CD8-positive, alpha-beta memory T cell (primary cell): ENCODE results near the gene GNLY. TPM values are rescaled to one million over a fixed set of nuclear protein-coding genes. Genes with fewer than 3 reads are reported as not detected.
"Not testable (repeated sequence)": the region's sequence is repeated elsewhere in the genome, so short reads cannot be mapped to it uniquely, and the experiment has no call there.

Experiments
- CTCF ChIA-PET: fragments of 350-600 bp; sonication (Branson Sonifier 250); formaldehyde crosslinking; loops from one replicate; lab custom pipeline; 2021; ENCODE audit warnings: antibody characterized with exemption; lab: Charles Lee
- POLR2A ChIA-PET: fragments of 350-600 bp; sonication (Branson Sonifier 250); formaldehyde crosslinking; loops from one replicate; lab custom pipeline; 2021; ENCODE audit warnings: antibody characterized with exemption; lab: Charles Lee
- DNase-seq, 5 donors: peaks; one replicate each; pipeline versions ENCODE4 v3.0.0 to v3.0.0-alpha.2; 2020 to 2022; ENCODE audit warnings: mixed read lengths in 1 of 5
- H3K27ac ChIP-seq: one replicate; pipeline ENCODE4 v1.7.0; 2013; ENCODE audit warnings: low read depth, mild to moderate bottlenecking, low read length, moderate library complexity
- H3K27me3 ChIP-seq: 2 replicates; pipeline ENCODE4 v1.7.0; 2013; ENCODE audit warnings: low read length, mild to moderate bottlenecking; ENCODE audit not compliant: insufficient read depth, poor library complexity, severe bottlenecking
- H3K36me3 ChIP-seq: 2 replicates; pipeline ENCODE4 v1.7.0; 2013; ENCODE audit warnings: mild to moderate bottlenecking, low read length, moderate library complexity; ENCODE audit not compliant: insufficient read depth
- H3K4me1 ChIP-seq: 2 replicates; pipeline ENCODE4 v1.7.0; 2013; ENCODE audit warnings: mild to moderate bottlenecking, low read length, moderate library complexity; ENCODE audit not compliant: insufficient read depth
- H3K4me3 ChIP-seq: 2 replicates; pipeline ENCODE4 v1.7.0; 2013; ENCODE audit warnings: mild to moderate bottlenecking, low read length
- H3K9me3 ChIP-seq: 2 replicates; pipeline ENCODE4 v1.7.0; 2013; ENCODE audit warnings: mild to moderate bottlenecking, low read length
- H3K27ac Mint-ChIP-seq, 8 donors: one replicate each; pipeline ENCODE4 v1.8.0; 2020 to 2021; ENCODE audit warnings: mixed read lengths in 8 of 8, mild to moderate bottlenecking in 6 of 8, inconsistent platforms in 3 of 8, moderate library complexity in 3 of 8
- H3K27me3 Mint-ChIP-seq, 2 donors: one replicate each; pipeline ENCODE4 v1.8.0; 2020 to 2021; ENCODE audit warnings: mixed read lengths in 2 of 2, mild to moderate bottlenecking in 1 of 2, moderate library complexity in 1 of 2
- H3K36me3 Mint-ChIP-seq, 3 donors: one replicate each; pipeline ENCODE4 v1.8.0; 2020 to 2021; ENCODE audit warnings: mixed read lengths in 3 of 3, inconsistent platforms in 1 of 3, mild to moderate bottlenecking in 1 of 3
- H3K4me1 Mint-ChIP-seq, 3 donors: one replicate each; pipeline ENCODE4 v1.8.0; 2020 to 2021; ENCODE audit warnings: mixed read lengths in 3 of 3, inconsistent platforms in 1 of 3, mild to moderate bottlenecking in 1 of 3
- H3K4me3 Mint-ChIP-seq, 7 donors: one replicate each; pipeline ENCODE4 v1.8.0; 2020 to 2021; ENCODE audit warnings: mixed read lengths in 7 of 7, mild to moderate bottlenecking in 6 of 7, moderate library complexity in 4 of 7, inconsistent platforms in 2 of 7
- H3K9me3 Mint-ChIP-seq, 5 donors: one replicate each; pipeline ENCODE4 v1.8.0; 2020 to 2022; ENCODE audit warnings: mixed read lengths in 5 of 5, mild to moderate bottlenecking in 3 of 5, moderate library complexity in 2 of 5, inconsistent platforms in 1 of 5
- polyA plus RNA-seq: library from polyadenylated mRNA; unstranded; fragments of 300-500 nt; fragmentation: Illumina TruSeq; gene quantifications from one replicate; pipeline ENCODE4 v1.2.3, GENCODE V29; 2021
- total RNA-seq, 2 experiments: library from RNA; stranded (reverse); gene quantifications; one replicate each; pipeline ENCODE4 v1.2.3, GENCODE V29; 2021

Gene GNLY
- total and polyA plus RNA-seq, 3 experiments from 2014 or later: 7.7 to 953 (median 9.0) TPM

GRCh38 chr2:85651097-85651496 is 43.1 kb upstream of the GNLY start:
- Histone ChIP-seq H3K9me3 (no peaks in the 10 kb centered on the region), H3K27me3 (no peaks in the 10 kb centered on the region), H3K27ac (no peak overlapping the region), H3K4me3 (no peak overlapping the region), H3K36me3 (peaks cover 41% of the 10 kb centered on the region), H3K4me1 (no peaks in the 10 kb centered on the region)
- H3K4me1 Mint-ChIP-seq: no peaks in the 10 kb centered on the region
- no peak overlapping the region for H3K27ac Mint-ChIP-seq
- POLR2A ChIA-PET: no interaction called here
- CTCF ChIA-PET: interaction anchor here (0.6 kb wide), 1 partner anchor 12 kb away, joined by 3 read pairs; no protein-coding TSS in a partner anchor
- H3K27me3 Mint-ChIP-seq: no peaks in the 10 kb centered on the region
- DNase-seq: no peak
- H3K9me3 Mint-ChIP-seq: no peaks in the 10 kb centered on the region
- no peak overlapping the region for H3K4me3 Mint-ChIP-seq
- H3K36me3 Mint-ChIP-seq: peaks cover 11 to 77% (median 23%) of the 10 kb centered on the region in 3 donors

DNA sequence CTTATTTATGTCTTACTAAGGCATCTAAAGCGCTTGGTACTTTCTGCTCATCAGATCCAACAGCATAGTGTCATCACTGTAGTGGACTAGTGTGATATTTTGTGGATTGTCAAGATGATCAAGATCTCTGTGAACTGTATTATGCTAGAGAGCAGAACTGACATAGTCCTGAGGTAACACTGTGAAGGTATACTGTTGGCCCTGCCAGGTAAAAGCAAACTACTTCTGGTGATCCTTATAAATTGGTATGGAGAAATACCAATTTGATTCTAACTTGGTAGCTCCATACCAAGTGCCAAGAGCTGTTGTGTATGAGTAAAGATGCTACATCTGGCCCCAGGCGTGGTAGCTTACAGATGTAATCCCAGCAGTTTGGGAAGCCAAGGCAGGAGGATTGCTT is 42.1 kb upstream of the GNLY start:
- Histone ChIP-seq H3K9me3 (no peaks in the 10 kb centered on the region), H3K36me3 (peaks cover 34% of the 10 kb centered on the region), H3K4me1 (no peaks in the 10 kb centered on the region), H3K4me3 (no peak overlapping the region), H3K27me3 (no peaks in the 10 kb centered on the region), H3K27ac (no peak overlapping the region)
- CTCF ChIA-PET: interaction anchor here (0.6 to 1.2 kb wide), 2 partner anchors 15 to 77 kb away, joined by 3 read pairs; no protein-coding TSS in a partner anchor
- Mint-ChIP-seq H3K9me3 (no peaks in the 10 kb centered on the region), H3K4me3 (peak overlapping the region in 1 of 7 donors; percentile 23), H3K4me1 (no peaks in the 10 kb centered on the region), H3K27me3 (no peaks in the 10 kb centered on the region), H3K27ac (peak overlapping the region in 1 of 8 donors; percentile 29), H3K36me3 (peaks cover 9 to 72% (median 20%) of the 10 kb centered on the region in 3 donors)
- POLR2A ChIA-PET: no interaction called here
- peak in 1 of 5 donors; percentile 8 for DNase-seq

DNA sequence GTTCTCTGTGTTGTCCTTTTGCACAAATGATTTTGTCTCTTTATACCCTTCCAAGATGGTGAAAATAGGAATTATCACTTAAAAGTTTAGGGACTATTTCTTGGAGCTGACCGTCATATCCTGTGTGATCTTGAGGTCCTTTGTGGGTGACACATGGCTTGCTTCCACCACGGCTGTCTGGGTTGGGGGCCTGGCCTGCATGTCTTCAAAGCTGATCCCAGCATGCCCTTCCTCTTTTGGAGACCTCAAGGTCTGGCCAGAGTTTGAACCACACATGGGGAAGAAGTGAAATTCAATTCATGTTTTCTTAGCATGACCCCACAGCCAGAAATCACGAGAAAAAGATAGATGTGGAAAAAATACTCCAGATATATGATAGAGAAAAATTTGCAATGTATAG is 40.2 kb upstream of the GNLY start:
- no peak for DNase-seq
- Histone ChIP-seq H3K4me3 (no peak overlapping the region), H3K27ac (no peak overlapping the region), H3K4me1 (no peaks in the 10 kb centered on the region), H3K27me3 (no peaks in the 10 kb centered on the region), H3K9me3 (no peaks in the 10 kb centered on the region), H3K36me3 (peaks cover 16% of the 10 kb centered on the region)
- ChIA-PET CTCF (no interaction called here), POLR2A (no interaction called here)
- H3K4me1 Mint-ChIP-seq: peaks cover 2 to 4% (median 2%) of the 10 kb centered on the region in 3 donors
- peak overlapping the region in 2 of 8 donors; percentile 12 to 72 for H3K27ac Mint-ChIP-seq
- H3K9me3 Mint-ChIP-seq: no peaks in the 10 kb centered on the region
- no peak overlapping the region for H3K4me3 Mint-ChIP-seq
- no peaks in the 10 kb centered on the region for H3K27me3 Mint-ChIP-seq
- H3K36me3 Mint-ChIP-seq: peaks cover 0 to 67% (median 12%) of the 10 kb centered on the region in 3 donors

- Mint-ChIP-seq H3K27me3 (no peaks in the 10 kb centered on the region), H3K9me3 (no peaks in the 10 kb centered on the region), H3K4me1 (peaks cover 4 to 7% (median 6%) of the 10 kb centered on the region in 3 donors), H3K4me3 (peak overlapping the region in 1 of 7 donors; percentile 38), H3K27ac (peak overlapping the region in 3 of 8 donors; percentile 27 to 54 (median 38)), H3K36me3 (peaks cover 0 to 56% (median 9%) of the 10 kb centered on the region in 3 donors)
- peak in 1 of 5 donors; percentile 11 for DNase-seq
- ChIA-PET CTCF (no interaction called here), POLR2A (no interaction called here)
- Histone ChIP-seq H3K27ac (no peak overlapping the region), H3K9me3 (no peaks in the 10 kb centered on the region), H3K4me1 (no peaks in the 10 kb centered on the region), H3K4me3 (no peak overlapping the region), H3K36me3 (peaks cover 4% of the 10 kb centered on the region), H3K27me3 (no peaks in the 10 kb centered on the region)
These were observed 38.2 kb upstream of the GNLY start for GRCh38 chr2:85655961-85656417.

DNA sequence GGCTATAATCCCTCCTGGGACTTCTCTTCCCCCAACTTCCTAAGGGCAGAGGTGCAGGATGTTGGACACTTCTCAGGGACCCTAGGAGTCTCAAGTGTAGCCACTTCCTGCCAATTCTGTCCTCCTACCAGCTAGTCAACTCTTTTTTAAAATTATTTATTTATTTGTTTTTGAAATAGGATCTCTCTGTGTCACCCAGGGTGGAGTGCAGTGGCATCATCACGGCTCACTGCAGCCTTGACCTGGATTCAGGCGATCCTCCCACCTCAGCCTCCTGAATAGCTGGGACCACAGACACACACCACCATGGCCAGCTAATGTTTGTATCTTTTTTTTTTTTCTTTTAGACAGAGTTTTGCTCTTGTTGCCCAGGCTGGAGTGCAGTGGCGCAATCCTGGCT is 37.7 kb upstream of the GNLY start:
- no peak for DNase-seq

GRCh38 chr2:85657399-85657798 is 36.8 kb upstream of the GNLY start:
- H3K4me3 Mint-ChIP-seq, H3K9me3 Mint-ChIP-seq, H3K36me3 ChIP-seq, H3K4me3 ChIP-seq, H3K27me3 ChIP-seq, H3K4me1 ChIP-seq, DNase-seq, H3K27ac ChIP-seq, H3K4me1 Mint-ChIP-seq, H3K9me3 ChIP-seq, POLR2A ChIA-PET, H3K27me3 Mint-ChIP-seq: not testable (repeated sequence)
- Mint-ChIP-seq H3K36me3 (peaks cover 0 to 45% (median 6%) of the 10 kb centered on the region in 3 donors), H3K27ac (peak overlapping the region in 2 of 8 donors; percentile 23 to 51)
- CTCF ChIA-PET: interaction anchor here (2.9 kb wide), 1 partner anchor 20 kb away, joined by 15 read pairs; no protein-coding TSS in a partner anchor

More for the DNA sequence above, 37.7 kb upstream of the GNLY start:
- CTCF ChIA-PET: no interaction called here
- Mint-ChIP-seq H3K4me1 (peaks cover 4 to 7% (median 6%) of the 10 kb centered on the region in 3 donors), H3K4me3 (no peak overlapping the region), H3K36me3 (peaks cover 0 to 51% (median 9%) of the 10 kb centered on the region in 3 donors), H3K27ac (peak overlapping the region in 1 of 8 donors; percentile 66), H3K9me3 (no peaks in the 10 kb centered on the region), H3K27me3 (no peaks in the 10 kb centered on the region)
- Histone ChIP-seq H3K4me1 (no peaks in the 10 kb centered on the region), H3K4me3 (no peak overlapping the region), H3K27me3 (no peaks in the 10 kb centered on the region), H3K9me3 (no peaks in the 10 kb centered on the region), H3K27ac (no peak overlapping the region), H3K36me3 (peaks cover 4% of the 10 kb centered on the region)
- POLR2A ChIA-PET: no interaction called here

DNA sequence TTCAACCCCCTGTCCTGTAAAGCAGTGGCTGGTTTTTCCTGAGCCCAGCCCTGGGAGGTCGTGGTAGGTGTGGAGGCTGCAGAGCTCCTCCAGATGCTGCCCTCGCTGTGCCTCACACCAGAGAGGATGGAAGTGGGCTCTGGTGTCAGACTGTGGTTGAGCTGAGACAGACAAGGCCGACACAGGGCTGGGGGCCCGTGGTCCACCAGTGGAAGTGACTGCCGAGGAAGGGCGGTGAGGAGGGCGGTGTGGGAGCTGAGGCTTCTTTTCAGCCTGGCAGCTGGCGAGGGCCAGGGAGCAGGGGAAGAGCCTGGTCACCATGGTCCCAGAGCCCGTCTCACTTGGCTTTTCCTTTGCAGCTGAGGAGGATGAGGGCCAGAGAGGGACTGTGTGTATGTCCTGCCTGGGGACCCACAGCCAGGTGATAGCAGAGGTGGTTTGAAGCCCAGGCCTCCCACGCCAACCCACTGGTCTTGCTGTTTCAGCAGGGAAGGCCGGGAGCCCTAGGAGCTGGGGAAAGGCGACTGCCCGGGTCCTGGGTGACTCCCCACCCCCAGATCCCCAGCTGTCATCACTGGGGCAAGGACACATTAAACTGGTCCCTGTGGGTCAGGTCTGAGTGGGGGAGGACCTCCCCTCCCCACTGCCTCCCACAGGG is 34.7 kb upstream of the GNLY start:
- no peak for DNase-seq
- H3K36me3 ChIP-seq: peaks cover 4% of the 10 kb centered on the region
- CTCF ChIA-PET: interaction anchor here (0.9 to 2.9 kb wide), 2 partner anchors 22 to 70 kb away, joined by 3 to 15 read pairs; no protein-coding TSS in a partner anchor

GRCh38 chr2:85660301-85660700 is 33.9 kb upstream of the GNLY start:
- H3K27me3 Mint-ChIP-seq, H3K36me3 ChIP-seq, H3K4me3 ChIP-seq, DNase-seq, H3K9me3 Mint-ChIP-seq, POLR2A ChIA-PET, H3K9me3 ChIP-seq, H3K4me1 ChIP-seq, H3K27ac ChIP-seq, H3K4me1 Mint-ChIP-seq, H3K27me3 ChIP-seq, H3K27ac Mint-ChIP-seq, H3K4me3 Mint-ChIP-seq: not testable (repeated sequence)
- CTCF ChIA-PET: interaction anchor here (2.9 kb wide), 1 partner anchor 23 kb away, joined by 15 read pairs; no protein-coding TSS in a partner anchor
- H3K36me3 Mint-ChIP-seq: peaks cover 0 to 28% (median 3%) of the 10 kb centered on the region in 3 donors

More for the DNA sequence above, 34.7 kb upstream of the GNLY start:
- POLR2A ChIA-PET: no interaction called here
- Histone ChIP-seq H3K27ac (no peak overlapping the region), H3K4me1 (no peaks in the 10 kb centered on the region), H3K27me3 (no peaks in the 10 kb centered on the region), H3K4me3 (no peak overlapping the region), H3K9me3 (no peaks in the 10 kb centered on the region)
- Mint-ChIP-seq H3K4me1 (peaks cover 4 to 7% (median 6%) of the 10 kb centered on the region in 3 donors), H3K9me3 (no peaks in the 10 kb centered on the region), H3K4me3 (no peak overlapping the region), H3K27ac (peak overlapping the region in 2 of 8 donors; percentile 32 to 60), H3K36me3 (peaks cover 0 to 31% (median 4%) of the 10 kb centered on the region in 3 donors), H3K27me3 (no peaks in the 10 kb centered on the region)
